CD4-positive, alpha-beta memory T cell (primary cell): ENCODE data around the gene GRIP1. TPM values are rescaled to one million over a fixed set of nuclear protein-coding genes. Genes with fewer than 3 reads are reported as not detected.

ENCODE experiments used
- CTCF ChIA-PET: fragments of 350-600 bp; sonication (Branson Sonifier 250); formaldehyde crosslinking; loops from one replicate; lab custom pipeline; 2021; ENCODE audit warnings: inconsistent platforms; ENCODE audit not compliant: partially characterized antibody; lab: Charles Lee
- POLR2A ChIA-PET: fragments of 350-600 bp; sonication (Branson Sonifier 250); formaldehyde crosslinking; loops from one replicate; lab custom pipeline; 2021; ENCODE audit not compliant: partially characterized antibody; lab: Charles Lee
- DNase-seq, 5 donors: peaks; one replicate each; pipeline versions ENCODE4 v3.0.0 to v3.0.0-alpha.2; 2020 to 2022; ENCODE audit warnings: mixed read lengths in 1 of 5
- H3K27ac ChIP-seq: one replicate; pipeline ENCODE4 v1.7.0; 2013; ENCODE audit warnings: low read depth, low read length
- H3K27me3 ChIP-seq: 2 replicates; pipeline ENCODE4 v1.7.0; 2013; ENCODE audit warnings: mild to moderate bottlenecking, low read length, moderate library complexity; ENCODE audit not compliant: insufficient read depth
- H3K36me3 ChIP-seq: 2 replicates; pipeline ENCODE4 v1.7.0; 2013; ENCODE audit warnings: mild to moderate bottlenecking, low read length, moderate library complexity; ENCODE audit not compliant: insufficient read depth
- H3K4me1 ChIP-seq: 2 replicates; pipeline ENCODE4 v1.7.0; 2013; ENCODE audit warnings: mild to moderate bottlenecking, low read length, moderate library complexity; ENCODE audit not compliant: insufficient read depth
- H3K4me3 ChIP-seq, 2 donors: one replicate each; pipeline ENCODE4 v1.7.0; 2013; ENCODE audit warnings: low read length in 2 of 2, mild to moderate bottlenecking in 1 of 2
- H3K9me3 ChIP-seq, 2 donors: one replicate each; pipeline ENCODE4 v1.7.0; 2013; ENCODE audit warnings: low read length in 2 of 2, control low read depth in 1 of 2; ENCODE audit not compliant: control insufficient read depth in 1 of 2
- H3K27ac Mint-ChIP-seq, 7 donors: one replicate each; pipeline ENCODE4 v1.8.0; 2020 to 2021; ENCODE audit warnings: mixed read lengths in 7 of 7, mild to moderate bottlenecking in 6 of 7, inconsistent platforms in 3 of 7, moderate library complexity in 3 of 7
- H3K27me3 Mint-ChIP-seq, 2 donors: one replicate each; pipeline ENCODE4 v1.8.0; 2020 to 2021; ENCODE audit warnings: mixed read lengths in 2 of 2
- H3K36me3 Mint-ChIP-seq, 2 donors: one replicate each; pipeline ENCODE4 v1.8.0; 2020 to 2021; ENCODE audit warnings: mixed read lengths in 2 of 2, inconsistent platforms in 1 of 2, mild to moderate bottlenecking in 1 of 2
- H3K4me1 Mint-ChIP-seq, 4 donors: one replicate each; pipeline ENCODE4 v1.8.0; 2020 to 2021; ENCODE audit warnings: mixed read lengths in 4 of 4, mild to moderate bottlenecking in 1 of 4
- H3K4me3 Mint-ChIP-seq, 8 donors: one replicate each; pipeline ENCODE4 v1.8.0; 2020 to 2021; ENCODE audit warnings: mixed read lengths in 8 of 8, mild to moderate bottlenecking in 7 of 8, moderate library complexity in 6 of 8, inconsistent platforms in 3 of 8
- H3K9me3 Mint-ChIP-seq, 8 donors: one replicate each; pipeline ENCODE4 v1.8.0; 2020 to 2021; ENCODE audit warnings: mixed read lengths in 8 of 8, mild to moderate bottlenecking in 5 of 8, inconsistent platforms in 3 of 8, moderate library complexity in 1 of 8
- intact Hi-C: fragments of 100-400 bp; cut with micrococcal nuclease; formaldehyde crosslinking; loops from one replicate; pipeline ENCODE4 v1.15.1; 2023
- polyA plus RNA-seq, 2 donors: library from polyadenylated mRNA; unstranded; fragments of 300-500 nt; fragmentation: Illumina TruSeq; gene quantifications; one replicate each; pipeline ENCODE4 v1.2.3, GENCODE V29; 2021
- total RNA-seq, 2 experiments: library from RNA; stranded (reverse); gene quantifications; one replicate each; pipeline ENCODE4 v1.2.3, GENCODE V29; 2021

Gene GRIP1
- total and polyA plus RNA-seq, 4 experiments from 2014 or later, result 0.52 to 3.3 (median 1.5) TPM

- Histone ChIP-seq H3K9me3 (no peaks in the 10 kb centered on the region), H3K4me3 (no peak overlapping the region), H3K36me3 (no peaks in the 10 kb centered on the region), H3K27me3 (no peaks in the 10 kb centered on the region), H3K4me1 (no peaks in the 10 kb centered on the region), H3K27ac (no peak overlapping the region)
- Mint-ChIP-seq H3K27me3 (peaks cover 0 to 4% of the 10 kb centered on the region in 2 donors), H3K27ac (no peak overlapping the region), H3K36me3 (no peaks in the 10 kb centered on the region), H3K9me3 (no peaks in the 10 kb centered on the region), H3K4me3 (no peak overlapping the region), H3K4me1 (no peaks in the 10 kb centered on the region)
- POLR2A ChIA-PET, result no interaction called here
- CTCF ChIA-PET, result interaction anchor here (0.6 kb wide), 1 partner anchor 17 kb away, joined by 3 read pairs; no protein-coding TSS in a partner anchor
- intact Hi-C loops, result no loop called here
- no peak for DNase-seq
These were observed 88.4 kb downstream of the GRIP1 start for GRCh38 chr12:66590275-66590985.

GRCh38 chr12:66589095-66589494 is 89.8 kb downstream of the GRIP1 start:
- DNase-seq, result no peak
- intact Hi-C loops, result no loop called here
- Mint-ChIP-seq H3K9me3 (peaks cover 0 to 4% (median 0%) of the 10 kb centered on the region in 8 donors), H3K4me1 (no peaks in the 10 kb centered on the region), H3K27me3 (peaks cover 0 to 3% of the 10 kb centered on the region in 2 donors), H3K36me3 (no peaks in the 10 kb centered on the region), H3K27ac (no peak overlapping the region), H3K4me3 (no peak overlapping the region)
- no peaks in the 10 kb centered on the region for H3K4me1 ChIP-seq
- H3K4me3 ChIP-seq, result no peak overlapping the region
- H3K36me3 ChIP-seq, result no peaks in the 10 kb centered on the region
- CTCF ChIA-PET, result no interaction called here
- POLR2A ChIA-PET, result no interaction called here
- H3K9me3 ChIP-seq, result no peaks in the 10 kb centered on the region
- H3K27me3 ChIP-seq, result no peaks in the 10 kb centered on the region
- no peak overlapping the region for H3K27ac ChIP-seq

- Histone ChIP-seq H3K27me3 (no peaks in the 10 kb centered on the region), H3K27ac (no peak overlapping the region), H3K36me3 (no peaks in the 10 kb centered on the region), H3K9me3 (no peaks in the 10 kb centered on the region), H3K4me1 (no peaks in the 10 kb centered on the region), H3K4me3 (no peak overlapping the region)
- Mint-ChIP-seq H3K4me1 (no peaks in the 10 kb centered on the region), H3K9me3 (peaks cover 0 to 4% (median 0%) of the 10 kb centered on the region in 8 donors), H3K36me3 (no peaks in the 10 kb centered on the region), H3K27me3 (peaks cover 0 to 3% of the 10 kb centered on the region in 2 donors), H3K4me3 (no peak overlapping the region), H3K27ac (no peak overlapping the region)
- DNase-seq, result no peak
- ChIA-PET CTCF (no interaction called here), POLR2A (no interaction called here)
- intact Hi-C loops, result no loop called here
These were observed 91.0 kb downstream of the GRIP1 start for GRCh38 chr12:66587912-66588311.

- no peak for DNase-seq
- Mint-ChIP-seq H3K27me3 (no peaks in the 10 kb centered on the region), H3K4me3 (no peak overlapping the region), H3K4me1 (no peaks in the 10 kb centered on the region), H3K27ac (no peak overlapping the region), H3K9me3 (peaks cover 0 to 4% (median 0%) of the 10 kb centered on the region in 8 donors), H3K36me3 (no peaks in the 10 kb centered on the region)
- ChIA-PET POLR2A (no interaction called here), CTCF (no interaction called here)
- H3K27ac ChIP-seq, result no peak overlapping the region
- intact Hi-C loops, result no loop called here
- H3K4me1 ChIP-seq, result no peaks in the 10 kb centered on the region
- H3K27me3 ChIP-seq, result no peaks in the 10 kb centered on the region
- no peaks in the 10 kb centered on the region for H3K36me3 ChIP-seq
- no peaks in the 10 kb centered on the region for H3K9me3 ChIP-seq
- no peak overlapping the region for H3K4me3 ChIP-seq
These were observed 94.2 kb downstream of the GRIP1 start for GRCh38 chr12:66584673-66585072.

GRCh38 chr12:66573605-66574004 is 105.3 kb downstream of the GRIP1 start:
- intact Hi-C loops, result no loop called here
- Histone ChIP-seq H3K9me3 (no peaks in the 10 kb centered on the region), H3K36me3 (no peaks in the 10 kb centered on the region), H3K4me1 (no peaks in the 10 kb centered on the region), H3K27ac (no peak overlapping the region), H3K27me3 (no peaks in the 10 kb centered on the region), H3K4me3 (no peak overlapping the region)
- H3K36me3 Mint-ChIP-seq, result no peaks in the 10 kb centered on the region
- POLR2A ChIA-PET, result no interaction called here
- H3K9me3 Mint-ChIP-seq, result peaks cover 0 to 15% (median 2%) of the 10 kb centered on the region in 8 donors
- no peaks in the 10 kb centered on the region for H3K4me1 Mint-ChIP-seq
- no peak for DNase-seq
- no peak overlapping the region for H3K27ac Mint-ChIP-seq
- CTCF ChIA-PET, result no interaction called here
- H3K27me3 Mint-ChIP-seq, result peaks cover 0 to 4% of the 10 kb centered on the region in 2 donors
- no peak overlapping the region for H3K4me3 Mint-ChIP-seq

- Mint-ChIP-seq H3K27ac (no peak overlapping the region), H3K36me3 (no peaks in the 10 kb centered on the region), H3K4me1 (no peaks in the 10 kb centered on the region), H3K9me3 (peaks cover 0 to 15% (median 3%) of the 10 kb centered on the region in 8 donors), H3K27me3 (peaks cover 2 to 4% of the 10 kb centered on the region in 2 donors), H3K4me3 (no peak overlapping the region)
- Histone ChIP-seq H3K27ac (no peak overlapping the region), H3K9me3 (no peaks in the 10 kb centered on the region), H3K4me1 (no peaks in the 10 kb centered on the region), H3K27me3 (no peaks in the 10 kb centered on the region), H3K36me3 (no peaks in the 10 kb centered on the region), H3K4me3 (no peak overlapping the region)
- ChIA-PET CTCF (no interaction called here), POLR2A (no interaction called here)
- no peak for DNase-seq
- intact Hi-C loops, result no loop called here
These were observed 106.0 kb downstream of the GRIP1 start for GRCh38 chr12:66572845-66573244.

- no peak overlapping the region for H3K4me3 Mint-ChIP-seq
- ChIA-PET CTCF (no interaction called here), POLR2A (no interaction called here)
- no peaks in the 10 kb centered on the region for H3K27me3 ChIP-seq
- intact Hi-C loops, result no loop called here
- no peaks in the 10 kb centered on the region for H3K4me1 ChIP-seq
- peaks cover 2 to 4% of the 10 kb centered on the region in 2 donors for H3K27me3 Mint-ChIP-seq
- H3K27ac Mint-ChIP-seq, result no peak overlapping the region
- H3K4me3 ChIP-seq, result no peak overlapping the region
- H3K9me3 ChIP-seq, result no peaks in the 10 kb centered on the region
- H3K9me3 Mint-ChIP-seq, result peaks cover 0 to 17% (median 3%) of the 10 kb centered on the region in 8 donors
- no peak overlapping the region for H3K27ac ChIP-seq
- no peaks in the 10 kb centered on the region for H3K4me1 Mint-ChIP-seq
- H3K36me3 ChIP-seq, result no peaks in the 10 kb centered on the region
- no peak for DNase-seq
- H3K36me3 Mint-ChIP-seq, result no peaks in the 10 kb centered on the region
These were observed 107.4 kb downstream of the GRIP1 start for GRCh38 chr12:66571361-66571915.
